Smooth muscle cell (in vitro differentiated cells): ENCODE measurements around the gene MOB2. TPM values are rescaled to one million over a fixed set of nuclear protein-coding genes. Genes with fewer than 3 reads are reported as not detected.

Experiments used
- DNase-seq: peaks from one replicate; lab custom pipeline; 2025; ENCODE audit not compliant: unreplicated experiment; lab: John Stamatoyannopoulos, UW
- H2AFZ ChIP-seq: fragments of 200-600 bp; sonication (generic); 2 replicates; pipeline ENCODE4 v1.6.0; 2016; ENCODE audit warnings: antibody characterized with exemption, low read depth, mild to moderate bottlenecking
- H3F3A ChIP-seq: fragments of 200-600 bp; sonication (generic); 2 replicates; pipeline ENCODE4 v1.6.0; 2017; ENCODE audit warnings: antibody characterized with exemption, low read depth
- H3K27ac ChIP-seq: fragments of 200-600 bp; sonication (generic); 2 replicates; pipeline ENCODE4 v1.5.1; 2016; ENCODE audit warnings: low read depth, mild to moderate bottlenecking
- H3K27me3 ChIP-seq: fragments of 200-600 bp; sonication (generic); 2 replicates; pipeline ENCODE4 v1.6.1; 2016; ENCODE audit warnings: low read depth, mild to moderate bottlenecking
- H3K36me3 ChIP-seq: fragments of 200-600 bp; sonication (generic); 2 replicates; pipeline ENCODE4 v1.5.1; 2016; ENCODE audit warnings: low read depth
- H3K4me1 ChIP-seq: fragments of 200-600 bp; sonication (generic); 2 replicates; pipeline ENCODE4 v1.5.1; 2016; ENCODE audit warnings: low read depth
- H3K4me2 ChIP-seq: fragments of 200-600 bp; sonication (generic); 2 replicates; pipeline ENCODE4 v1.6.0; 2016; ENCODE audit warnings: mild to moderate bottlenecking
- H3K4me3 ChIP-seq: fragments of 200-600 bp; sonication (generic); 2 replicates; pipeline ENCODE4 v1.5.1; 2016; ENCODE audit warnings: mild to moderate bottlenecking
- H3K79me2 ChIP-seq: fragments of 200-600 bp; sonication (generic); 2 replicates; pipeline ENCODE4 v1.6.0; 2016; ENCODE audit warnings: low read depth, mild to moderate bottlenecking
- H3K9ac ChIP-seq: fragments of 200-600 bp; sonication (generic); 2 replicates; pipeline ENCODE4 v1.6.0; 2016; ENCODE audit warnings: low read depth
- H3K9me3 ChIP-seq: fragments of 200-600 bp; sonication (generic); replicated peaks from 2 replicates; pipeline ENCODE4 v1.5.1; 2016; ENCODE audit warnings: low read depth
- H4K20me1 ChIP-seq: fragments of 200-600 bp; sonication (generic); 2 replicates; pipeline ENCODE4 v1.6.0; 2016; ENCODE audit warnings: low read depth
- CTCF ChIP-seq: fragments of 200-600 bp; sonication (generic); IDR thresholded peaks from 2 replicates; pipeline ENCODE4 v1.5.1; 2017; ENCODE audit warnings: borderline replicate concordance, mild to moderate bottlenecking, antibody characterized with exemption; ENCODE audit not compliant: insufficient read depth, poor library complexity, severe bottlenecking
- WGBS: methylation state at CpG from one replicate; pipeline ENCODE4 v1.1.7; 2016; ENCODE audit warnings: low lambda C conversion rate; 5-methylcytosine and 5-hydroxymethylcytosine counted together
- polyA plus RNA-seq: library from polyadenylated mRNA; unstranded; fragments of >200 nt; fragmentation: Nextera tagmentation; extraction: Ambion mirVana; gene quantifications from 2 replicates; pipeline ENCODE4 v1.2.1, GENCODE V29; 2016
- total RNA-seq: library from RNA; depleted of rRNA; stranded (reverse); fragments of >200 nt; gene quantifications from 2 replicates; pipeline ENCODE4 v1.2.3, GENCODE V29; 2014

Gene MOB2
- total and polyA plus RNA-seq, 2 experiments from 2014 or later, result 2.5 to 24.0 TPM

GRCh38 chr11:1451781-1452470 is 34.7 kb downstream of the MOB2 start:
- H4K20me1 ChIP-seq, result no peaks in the 10 kb centered on the region
- TF ChIP-seq CTCF, result no peak
- H3K27me3 ChIP-seq, result no peaks in the 10 kb centered on the region
- no peaks in the 10 kb centered on the region for H3K79me2 ChIP-seq
- H2AFZ ChIP-seq, result no peak overlapping the region
- no peaks in the 10 kb centered on the region for H3K4me1 ChIP-seq
- no peak for DNase-seq
- no peaks in the 10 kb centered on the region for H3K9me3 ChIP-seq
- no peak overlapping the region for H3K4me2 ChIP-seq
- 93% methylated on average over 27 of the region's 27 CpGs for WGBS
- no peak overlapping the region for H3K4me3 ChIP-seq
- no peak overlapping the region for H3K9ac ChIP-seq
- no peaks in the 10 kb centered on the region for H3K36me3 ChIP-seq
- H3F3A ChIP-seq, result no peaks in the 10 kb centered on the region
- no peak overlapping the region for H3K27ac ChIP-seq

GRCh38 chr11:1450949-1451710 is 35.4 kb downstream of the MOB2 start:
- Histone ChIP-seq H2AFZ (no peak overlapping the region), H3K27ac (no peak overlapping the region), H3F3A (no peaks in the 10 kb centered on the region), H3K4me1 (no peaks in the 10 kb centered on the region), H3K9me3 (no peaks in the 10 kb centered on the region), H3K79me2 (no peaks in the 10 kb centered on the region), H3K9ac (no peak overlapping the region), H4K20me1 (no peaks in the 10 kb centered on the region), H3K4me2 (no peak overlapping the region), H3K4me3 (no peak overlapping the region), H3K36me3 (no peaks in the 10 kb centered on the region), H3K27me3 (no peaks in the 10 kb centered on the region)
- DNase-seq, result no peak
- 91% methylated on average over 21 of the region's 22 CpGs for WGBS
- TF ChIP-seq CTCF, result no peak

GRCh38 chr11:1450344-1450875 is 36.2 kb downstream of the MOB2 start:
- Histone ChIP-seq H3K4me3 (no peak overlapping the region), H4K20me1 (no peaks in the 10 kb centered on the region), H3K4me2 (no peak overlapping the region), H3K36me3 (no peaks in the 10 kb centered on the region), H3K27me3 (no peaks in the 10 kb centered on the region), H3K4me1 (no peaks in the 10 kb centered on the region), H3K27ac (no peak overlapping the region), H3K9me3 (no peaks in the 10 kb centered on the region), H3K79me2 (no peaks in the 10 kb centered on the region), H2AFZ (no peak overlapping the region), H3F3A (no peaks in the 10 kb centered on the region), H3K9ac (no peak overlapping the region)
- 96% methylated on average over 19 of the region's 29 CpGs for WGBS
- no peak for TF ChIP-seq CTCF
- DNase-seq, result no peak
